Lower leg skin (tissue), 4 donors: ENCODE data around the gene ULK1. TPM values are rescaled to one million over a fixed set of nuclear protein-coding genes. Genes with fewer than 3 reads are reported as not detected.
"Not testable (repeated sequence)": the region's sequence is repeated elsewhere in the genome, so short reads cannot be mapped to it uniquely, and the experiment has no call there.

Experiments
- DNase-seq, 2 donors: peaks; one replicate each; pipeline ENCODE4 v3.0.0-alpha.2; 2019; ENCODE audit warnings: low spot score in 2 of 2
- H3K4me3 ChIP-seq: fragments of 200-600 bp; sonication (generic); 2 replicates; pipeline ENCODE4 v1.5.1; 2017; ENCODE audit warnings: mild to moderate bottlenecking, low read depth; ENCODE audit not compliant: poor library complexity, severe bottlenecking
- CTCF ChIP-seq, 3 donors: fragments of 450-650 bp; IDR thresholded peaks; one replicate each; pipeline ENCODE4 v1.5.1; 2016; ENCODE audit warnings: antibody characterized with exemption in 3 of 3, mild to moderate bottlenecking in 3 of 3, moderate library complexity in 2 of 3
- POLR2A ChIP-seq, 2 donors: fragments of 450-650 bp; IDR thresholded peaks; one replicate each; pipeline ENCODE4 v1.6.1; 2016 to 2017; ENCODE audit warnings: antibody characterized with exemption in 2 of 2, mild to moderate bottlenecking in 1 of 2, moderate library complexity in 1 of 2
- WGBS, 2 donors: methylation state at CpG; one replicate each; pipeline ENCODE4 v1.1.5; 2018; 5-methylcytosine and 5-hydroxymethylcytosine counted together
- intact Hi-C: fragments of 100-400 bp; cut with DNase I; formaldehyde crosslinking; loops from one replicate; pipeline ENCODE4 v1.15.0; 2023; ENCODE audit warnings: low total_unique reads
- total RNA-seq, 4 donors: library from RNA; depleted of rRNA; stranded (reverse); fragments of >200 nt; gene quantifications; one replicate each; pipeline ENCODE4 v1.1.0, GENCODE V29; 2016

Gene ULK1
- total RNA-seq, 4 donors from 2014 or later: 42.8 to 117 (median 46.1) TPM

- WGBS, 2 donors: 72 to 78% methylated on average over 16 of the region's 16 CpGs
- no peak for DNase-seq
- intact Hi-C loops: no loop called here
- no peak for TF ChIP-seq CTCF (IDR thresholded peaks at IDR 0.05)
- no peak for TF ChIP-seq POLR2A (IDR thresholded peaks at IDR 0.05)
- no peak overlapping the region for H3K4me3 ChIP-seq
Measured at GRCh38 chr12:131882804-131883520, 11.5 kb upstream of the ULK1 start.

- no peak for DNase-seq
- H3K4me3 ChIP-seq: no peak overlapping the region
- intact Hi-C loops: no loop called here
- WGBS, 2 donors: 60 to 64% methylated on average over 4 of the region's 4 CpGs
- TF ChIP-seq CTCF (IDR thresholded peaks at IDR 0.05) (no peak), POLR2A (IDR thresholded peaks at IDR 0.05) (no peak)
Measured at GRCh38 chr12:131883521-131883900, 10.9 kb upstream of the ULK1 start.

GRCh38 chr12:131885076-131885475 is 9.3 kb upstream of the ULK1 start:
- H3K4me3 ChIP-seq, intact Hi-C loops, DNase-seq: not testable (repeated sequence)
- 77 to 84% methylated on average over 8 of the region's 8 CpGs for WGBS, 2 donors

- no peak overlapping the region for H3K4me3 ChIP-seq
- WGBS, 2 donors: 86 to 92% methylated on average over 7 of the region's 7 CpGs
- DNase-seq: no peak
- TF ChIP-seq CTCF (IDR thresholded peaks at IDR 0.05) (no peak), POLR2A (IDR thresholded peaks at IDR 0.05) (no peak)
- intact Hi-C loops: no loop called here
Measured at GRCh38 chr12:131885543-131886057, 8.8 kb upstream of the ULK1 start.

- 84% methylated on average over 8 of the region's 8 CpGs for WGBS, 2 donors
- intact Hi-C loops, DNase-seq, H3K4me3 ChIP-seq: not testable (repeated sequence)
Measured at GRCh38 chr12:131891722-131892121, 2.7 kb upstream of the ULK1 start.

GRCh38 chr12:131892711-131893604 is 1.5 kb upstream of the ULK1 start:
- peak in 1 of 2 donors; percentile 83 for DNase-seq
- WGBS, 2 donors: 72 to 73% methylated on average over 26 of the region's 26 CpGs
- no peak for TF ChIP-seq POLR2A (IDR thresholded peaks at IDR 0.05)
- TF ChIP-seq CTCF (IDR thresholded peaks at IDR 0.05): no peak
- H3K4me3 ChIP-seq: no peak overlapping the region
- intact Hi-C loops: no loop called here
